GM21447 (cell line): ENCODE data around the gene VWCE.
"Not testable (repeated sequence)": the region's sequence is repeated elsewhere in the genome, so short reads cannot be mapped to it uniquely, and the experiment has no call there.

ENCODE experiments used
- ATAC-seq: cut with Tn5 transposase; IDR thresholded peaks from one replicate; pipeline ENCODE4 v1.9.1; 2021; ENCODE audit not compliant: unreplicated experiment

VWCE gene

GRCh38 chr11:61218306-61218705, 76.8 kb downstream of the VWCE start:
- ATAC-seq: not testable (repeated sequence)

- ATAC-seq: not testable (repeated sequence)
These were observed 81.3 kb downstream of the VWCE start for GRCh38 chr11:61213711-61214324.

- ATAC-seq: not testable (repeated sequence)
These were observed 82.9 kb downstream of the VWCE start for GRCh38 chr11:61212202-61212601.

GRCh38 chr11:61211327-61211952, 83.7 kb downstream of the VWCE start:
- ATAC-seq: not testable (repeated sequence)

- not testable (repeated sequence) for ATAC-seq
These were observed 84.5 kb downstream of the VWCE start for GRCh38 chr11:61210629-61211028.
